Activated gamma-delta T cell treated with Interleukin-2 at 50 U/mL for 16 hours (primary cell): Measurements from ENCODE around the gene OGFR.
"Not testable (repeated sequence)": the region's sequence is repeated elsewhere in the genome, so short reads cannot be mapped to it uniquely, and the experiment has no call there.

Experiments
- DNase-seq: peaks from one replicate; pipeline ENCODE4 v3.0.0-alpha.2; 2020

Gene OGFR

DNA sequence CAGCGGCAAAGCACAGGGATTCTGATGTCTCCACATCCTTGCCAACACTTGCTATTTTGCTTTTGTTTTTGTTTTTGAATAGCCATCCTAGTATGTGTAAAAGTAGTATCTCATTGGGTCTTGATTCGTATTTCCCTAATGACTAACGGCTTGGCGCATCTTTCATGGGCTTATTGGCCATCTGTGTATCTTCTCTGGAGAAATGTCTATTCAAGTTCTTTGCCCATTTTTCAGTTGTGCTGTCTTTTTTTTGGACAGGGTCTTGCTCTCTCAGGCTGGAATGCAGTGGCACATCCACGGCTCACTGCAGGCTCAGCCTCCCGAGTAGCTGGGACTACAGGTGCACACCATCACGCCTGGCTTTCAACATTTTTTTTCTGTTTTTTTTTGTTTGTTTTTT lies 39.5 kb downstream of the OGFR start:
- DNase-seq: no peak

DNA sequence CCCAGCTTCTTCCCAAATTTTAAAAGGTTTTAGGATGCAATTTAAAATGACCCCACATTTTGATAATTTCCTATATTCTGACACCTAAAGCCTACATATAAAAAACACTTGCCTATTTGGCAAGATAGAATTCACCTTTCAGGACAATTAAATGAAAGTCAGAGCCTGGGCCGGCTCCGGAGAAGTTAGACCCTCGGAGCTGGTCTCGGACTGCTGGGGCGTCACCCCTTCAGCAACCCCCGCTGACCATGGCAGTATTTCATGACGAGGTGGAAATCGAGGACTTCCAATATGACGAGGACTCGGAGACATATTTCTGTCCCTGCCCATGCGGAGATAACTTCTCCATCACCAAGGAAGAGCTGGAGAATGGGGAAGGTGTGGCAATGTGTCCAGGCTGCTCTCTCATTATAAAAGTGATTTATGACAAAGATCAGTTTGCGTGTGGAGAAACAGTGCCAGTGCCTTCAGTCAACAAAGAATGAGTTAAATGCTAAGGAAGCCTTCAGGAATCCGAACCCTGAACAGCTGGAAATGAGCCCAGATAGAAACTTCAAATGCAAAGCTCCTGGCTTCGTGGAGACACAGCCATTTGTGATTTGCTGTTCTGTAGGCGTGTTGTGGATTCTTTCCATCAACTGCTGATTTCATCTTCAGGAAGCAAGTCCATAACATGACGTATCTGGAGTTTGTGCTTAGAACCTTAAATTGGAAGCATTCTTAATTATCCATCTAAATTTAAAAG lies 41.0 kb downstream of the OGFR start:
- DNase-seq: no peak

DNA sequence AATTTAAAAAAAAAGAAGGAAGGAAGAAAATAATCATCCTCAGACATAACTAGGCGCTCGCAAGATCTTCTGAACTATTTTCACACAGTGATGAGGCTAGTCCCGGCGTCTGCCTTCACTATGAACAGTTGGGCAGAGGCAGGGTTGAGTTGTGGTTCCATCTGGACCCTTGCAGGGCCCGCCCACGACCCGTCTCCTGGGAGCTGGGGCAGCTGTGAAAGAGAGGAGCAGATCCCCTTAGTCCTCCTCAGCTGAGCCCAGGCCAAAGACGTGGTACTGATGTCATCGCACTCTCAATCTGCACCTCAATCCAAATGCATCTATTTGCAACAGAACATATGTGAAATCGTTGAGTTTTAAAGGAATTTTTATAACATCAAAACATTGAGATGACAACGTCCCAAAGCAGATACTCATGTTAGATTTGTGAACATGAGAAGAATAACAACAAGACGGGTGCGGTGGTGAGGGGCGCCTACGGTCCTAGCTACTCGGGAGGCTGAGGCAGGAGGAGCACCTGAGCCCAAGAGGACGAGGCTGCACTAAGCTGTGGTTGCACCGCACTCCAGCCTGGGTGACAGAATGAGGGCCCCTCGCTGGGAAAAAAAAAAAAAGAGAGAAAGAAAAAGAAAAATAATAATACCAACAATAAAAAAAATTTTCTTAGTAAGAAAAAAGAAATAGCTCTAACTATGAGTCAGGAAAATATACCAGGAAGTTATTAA lies 41.7 kb downstream of the OGFR start:
- no peak for DNase-seq

DNA sequence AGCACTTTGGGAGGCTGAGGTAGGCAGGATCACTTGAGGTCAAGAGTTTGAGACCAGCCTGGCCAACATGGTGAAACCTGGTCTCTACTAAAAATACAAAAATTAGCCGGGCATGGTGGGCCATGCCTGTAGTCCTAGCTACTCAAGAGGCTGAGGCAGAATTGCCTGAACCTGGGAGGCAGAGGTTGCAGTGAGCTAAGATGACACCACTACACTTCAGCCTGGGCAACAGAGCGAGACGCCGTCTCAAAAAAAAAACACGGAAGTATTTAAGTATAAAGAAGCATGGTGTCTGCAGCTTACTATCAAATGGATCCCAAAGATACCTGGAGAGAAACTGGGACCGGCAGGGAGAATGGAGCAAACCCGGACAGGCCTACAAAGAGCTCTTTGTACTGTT lies 44.3 kb downstream of the OGFR start:
- DNase-seq: not testable (repeated sequence)

DNA sequence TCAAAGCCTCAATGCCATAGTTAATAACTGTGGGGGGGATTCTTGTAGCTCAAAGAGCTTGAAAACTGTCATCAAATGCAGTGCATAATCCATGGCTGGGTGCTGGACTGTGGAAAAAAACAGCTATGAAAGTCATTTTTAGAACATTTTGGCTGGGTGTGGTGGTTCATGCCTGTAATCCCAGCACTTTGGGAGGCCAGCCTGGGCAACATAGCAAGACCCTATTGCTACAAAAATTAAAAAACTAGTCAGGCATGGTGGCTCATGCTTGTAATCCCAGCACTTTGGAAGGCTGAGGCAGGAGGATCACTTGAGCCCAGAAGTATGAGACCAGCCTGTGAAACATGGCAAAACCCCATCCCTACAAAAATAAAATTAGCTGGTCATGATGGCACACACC lies 44.8 kb downstream of the OGFR start:
- no peak for DNase-seq

DNA sequence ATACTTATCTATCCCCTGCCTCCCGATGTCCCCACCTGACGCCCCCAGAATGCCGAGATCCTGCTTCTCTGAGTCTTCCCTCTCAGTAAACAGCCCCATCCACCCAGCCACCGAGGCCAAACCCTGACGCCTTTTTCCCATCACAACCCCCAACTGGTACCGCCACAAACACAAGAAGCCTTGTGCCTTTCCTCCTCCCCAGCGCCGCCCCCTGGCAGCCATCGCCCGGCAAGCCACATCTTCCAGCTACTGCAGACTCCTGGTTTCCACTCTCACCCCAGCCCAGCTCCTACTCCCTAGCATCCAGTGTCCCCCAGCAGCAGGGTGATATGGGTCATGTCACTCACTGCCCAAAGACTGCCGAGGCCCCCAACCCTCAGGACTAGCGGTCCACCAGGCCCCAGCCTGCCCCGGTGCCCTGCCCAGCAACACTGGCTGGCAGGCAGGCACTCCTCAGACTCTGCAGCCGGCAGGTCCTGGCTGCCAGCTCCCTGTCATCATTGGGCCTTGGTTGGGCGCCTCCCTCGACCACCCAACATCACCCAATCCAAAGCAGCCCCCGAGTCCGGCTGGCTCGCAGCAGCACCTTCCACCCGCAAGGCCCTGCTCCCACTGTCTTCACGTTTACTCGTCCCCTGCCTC lies 45.8 kb downstream of the OGFR start:
- no peak for DNase-seq

DNA sequence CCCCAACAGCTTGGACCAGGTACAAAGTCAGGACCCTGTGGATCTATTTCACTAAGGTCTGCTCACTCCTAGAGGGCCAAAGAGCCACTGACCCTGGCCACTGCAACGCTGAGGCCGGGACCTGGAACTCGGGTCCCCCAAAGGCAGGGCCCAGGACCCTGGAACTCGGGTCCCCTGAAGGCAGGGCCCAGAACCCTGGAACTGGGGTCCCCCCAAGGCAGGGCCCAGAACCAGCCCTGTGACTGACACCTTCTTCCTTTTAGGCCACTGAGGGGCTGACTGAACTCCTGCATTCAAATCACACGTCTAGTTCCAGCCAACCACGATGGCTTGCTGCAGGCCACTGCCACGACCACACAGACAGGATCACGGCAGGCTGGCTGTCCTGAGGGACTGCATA lies 47.6 kb downstream of the OGFR start:
- DNase-seq: no peak

DNA sequence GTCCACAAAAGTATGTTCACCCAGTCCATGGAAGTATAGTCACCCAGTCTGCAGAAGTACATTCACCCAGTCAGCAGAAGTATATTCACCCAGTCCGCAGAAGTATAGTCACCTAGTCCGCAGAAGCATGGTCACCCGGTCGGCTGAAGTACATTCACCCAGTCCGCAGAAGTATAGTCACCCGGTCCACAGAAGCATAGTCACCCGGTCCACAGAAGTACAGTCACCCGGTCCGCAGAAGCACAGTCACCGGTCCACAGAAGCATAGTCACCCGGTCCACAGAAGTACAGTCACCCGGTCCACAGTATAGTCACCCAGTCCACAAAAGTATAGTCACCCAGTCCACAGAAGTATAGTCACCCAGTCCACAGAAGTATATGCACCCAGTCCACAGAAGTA lies 48.2 kb downstream of the OGFR start:
- DNase-seq: no peak

DNA sequence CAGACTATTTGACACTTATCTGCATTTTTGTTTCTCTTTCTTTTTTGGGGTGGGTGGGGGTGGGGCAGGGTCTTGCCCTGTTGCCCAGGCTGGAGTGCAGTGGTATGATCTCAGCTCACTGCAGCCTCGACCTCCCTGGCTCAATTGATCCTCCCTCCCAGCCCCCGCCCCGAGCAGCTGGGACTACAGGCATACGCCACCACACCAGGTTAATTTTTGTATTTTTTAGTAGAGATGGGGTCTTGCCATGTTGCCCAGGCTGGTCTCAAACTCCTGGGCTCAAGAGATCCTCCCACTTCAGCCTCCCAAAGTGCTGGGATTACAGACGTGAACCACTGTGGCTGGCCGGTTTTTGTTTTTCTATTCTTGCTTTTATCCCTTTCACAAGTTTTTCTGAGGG lies 48.7 kb downstream of the OGFR start:
- not testable (repeated sequence) for DNase-seq

DNA sequence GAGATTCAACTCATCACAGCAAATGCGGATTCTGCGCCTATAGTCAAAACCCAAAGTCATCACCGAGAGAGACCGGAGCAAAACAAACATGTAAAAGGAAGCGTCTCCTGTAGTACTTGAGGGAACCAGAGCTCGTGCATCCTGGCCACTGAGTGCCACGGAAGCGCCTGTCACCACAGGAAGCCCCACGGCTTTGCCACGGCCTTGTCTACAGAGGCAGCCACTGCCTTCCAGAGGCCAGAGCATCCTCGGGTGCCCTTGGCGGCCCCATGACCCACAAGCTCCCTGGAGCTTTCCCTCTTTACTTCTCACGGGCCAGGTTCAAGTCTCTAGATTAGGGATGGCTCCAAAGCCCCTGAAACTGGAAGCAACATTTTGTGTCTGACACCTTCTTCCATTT lies 49.5 kb downstream of the OGFR start:
- DNase-seq: no peak

DNA sequence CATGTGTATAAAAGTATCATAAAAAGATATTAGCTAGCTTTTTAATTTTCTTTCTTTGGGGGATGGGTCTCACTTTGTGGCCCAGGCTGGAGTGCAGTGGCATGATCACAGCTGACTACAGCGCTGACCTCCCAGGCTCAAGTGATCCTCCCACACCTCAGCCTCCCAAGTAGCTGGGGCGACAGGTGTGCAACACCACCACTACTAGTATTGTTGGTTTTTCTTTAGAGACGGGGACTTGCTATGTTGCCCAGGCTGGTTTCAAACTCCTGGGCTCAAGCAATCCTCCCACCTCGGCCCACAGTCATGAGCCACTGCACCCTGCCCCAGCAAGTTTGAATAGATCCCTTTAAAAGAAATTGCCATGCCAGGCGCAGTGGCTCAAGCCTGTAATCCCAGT lies 50.5 kb downstream of the OGFR start:
- no peak for DNase-seq

DNA sequence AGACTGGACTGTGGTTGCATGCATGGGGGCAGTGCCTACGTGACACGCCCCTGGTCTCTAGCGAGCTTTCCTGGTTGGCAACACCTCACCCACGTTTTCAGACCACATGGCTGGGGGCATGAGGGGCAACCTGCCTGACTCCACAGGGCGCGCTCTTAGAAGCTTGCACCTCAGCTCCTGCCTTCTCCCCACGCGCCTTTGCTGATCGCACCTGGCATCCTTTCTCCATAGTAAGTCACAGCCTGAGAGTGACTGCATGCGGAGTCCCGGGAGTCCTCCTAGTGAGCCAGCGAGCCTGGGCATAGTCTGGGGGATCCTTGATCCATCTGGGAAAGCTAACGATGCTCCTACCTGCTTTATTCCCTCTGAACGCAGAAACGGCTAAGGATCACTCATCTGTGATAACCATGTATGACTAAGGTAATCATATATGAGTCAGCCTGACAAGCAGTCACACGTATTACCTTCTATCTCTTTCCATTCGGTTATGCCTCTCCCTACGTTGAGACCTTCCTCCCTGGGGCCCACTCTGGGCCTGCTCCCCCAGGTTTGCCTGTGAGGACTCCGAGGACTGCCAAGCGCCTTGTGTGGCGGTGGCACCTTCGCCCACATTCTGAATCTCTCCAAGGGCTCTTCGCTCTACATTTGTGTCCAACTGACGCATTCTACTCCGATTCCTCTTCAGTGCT lies 52.4 kb downstream of the OGFR start:
- no peak for DNase-seq

DNA sequence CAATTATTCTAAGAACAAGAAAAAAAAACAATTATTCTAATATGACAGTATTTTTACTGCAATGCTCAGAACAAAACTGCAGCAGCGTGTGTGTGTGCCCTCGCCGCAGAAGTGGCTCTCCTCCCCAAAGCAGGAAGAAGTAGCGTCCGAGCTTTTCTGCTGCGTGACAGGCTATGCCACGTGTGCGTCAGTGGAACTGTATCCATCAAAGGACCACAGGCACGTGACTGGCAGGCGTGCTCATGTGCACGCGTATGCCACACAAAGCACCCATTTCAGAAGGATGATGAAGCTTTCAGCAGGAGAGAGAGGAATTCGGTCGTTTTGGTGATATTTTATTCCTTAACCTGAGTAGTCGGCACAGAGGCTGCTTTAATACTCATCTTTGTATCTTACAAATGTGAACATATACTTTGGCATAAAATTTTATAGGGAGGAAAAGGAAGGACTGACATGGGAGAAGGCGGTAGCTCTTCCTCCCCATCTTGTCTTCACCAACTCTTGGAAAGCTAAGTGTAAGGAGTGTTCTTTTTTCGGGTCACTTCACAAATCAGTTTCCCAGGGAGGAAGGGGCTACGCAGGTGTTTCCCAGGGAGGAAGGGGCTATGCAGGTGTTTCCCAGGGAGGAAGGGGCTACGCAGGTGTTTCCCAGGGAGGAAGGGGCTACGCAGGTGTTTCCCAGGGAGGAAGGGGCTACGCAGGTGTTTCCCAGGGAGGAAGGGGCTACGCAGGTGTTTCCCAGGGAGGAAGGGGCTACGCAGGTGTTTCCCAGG lies 53.6 kb downstream of the OGFR start:
- DNase-seq: no peak

DNA sequence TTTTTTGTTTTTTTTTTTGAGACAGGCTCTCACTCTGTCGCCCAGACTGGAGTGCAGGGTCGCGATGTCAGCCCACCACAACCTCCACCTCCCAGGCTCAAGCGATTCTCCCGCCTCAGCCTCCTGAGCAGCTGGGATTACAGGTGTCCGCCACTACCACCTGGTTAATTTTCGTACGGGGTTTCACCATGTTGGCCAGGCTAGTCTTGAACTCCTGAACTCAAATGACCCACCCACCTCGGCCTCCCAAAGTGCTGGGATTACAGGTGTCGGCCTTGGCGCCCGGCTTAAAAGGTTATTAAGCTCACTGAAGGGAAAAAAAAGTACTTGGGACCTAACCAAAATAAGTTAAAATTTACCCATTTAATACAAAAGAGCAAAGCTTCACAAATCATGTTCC lies 55.1 kb downstream of the OGFR start:
- no peak for DNase-seq

DNA sequence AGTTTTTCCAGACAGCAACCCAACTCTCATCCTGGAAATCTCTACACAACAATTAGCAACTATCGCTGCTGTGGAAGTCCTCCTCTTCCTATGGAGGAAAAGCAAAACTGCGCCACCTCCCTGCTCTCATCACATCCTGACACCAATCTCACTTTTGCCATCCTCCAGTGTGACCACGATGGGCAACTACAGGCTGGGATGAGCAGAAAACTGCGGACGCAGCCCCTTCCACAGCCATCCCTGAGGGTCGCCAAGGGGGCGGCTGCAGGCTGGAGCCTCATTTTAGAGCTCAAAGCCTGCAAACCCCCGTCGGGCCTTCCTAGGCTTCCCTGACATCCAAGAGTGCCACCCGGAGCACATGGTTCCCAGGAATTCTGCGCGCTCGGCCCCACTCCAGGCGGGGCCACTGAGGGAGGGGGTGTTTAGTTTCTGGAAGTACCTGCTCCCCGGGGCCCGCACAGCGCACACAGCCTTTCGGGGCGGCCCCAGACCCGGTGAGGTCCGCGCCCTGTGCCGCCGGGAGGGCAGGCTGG lies 55.8 kb downstream of the OGFR start:
- DNase-seq: no peak

DNA sequence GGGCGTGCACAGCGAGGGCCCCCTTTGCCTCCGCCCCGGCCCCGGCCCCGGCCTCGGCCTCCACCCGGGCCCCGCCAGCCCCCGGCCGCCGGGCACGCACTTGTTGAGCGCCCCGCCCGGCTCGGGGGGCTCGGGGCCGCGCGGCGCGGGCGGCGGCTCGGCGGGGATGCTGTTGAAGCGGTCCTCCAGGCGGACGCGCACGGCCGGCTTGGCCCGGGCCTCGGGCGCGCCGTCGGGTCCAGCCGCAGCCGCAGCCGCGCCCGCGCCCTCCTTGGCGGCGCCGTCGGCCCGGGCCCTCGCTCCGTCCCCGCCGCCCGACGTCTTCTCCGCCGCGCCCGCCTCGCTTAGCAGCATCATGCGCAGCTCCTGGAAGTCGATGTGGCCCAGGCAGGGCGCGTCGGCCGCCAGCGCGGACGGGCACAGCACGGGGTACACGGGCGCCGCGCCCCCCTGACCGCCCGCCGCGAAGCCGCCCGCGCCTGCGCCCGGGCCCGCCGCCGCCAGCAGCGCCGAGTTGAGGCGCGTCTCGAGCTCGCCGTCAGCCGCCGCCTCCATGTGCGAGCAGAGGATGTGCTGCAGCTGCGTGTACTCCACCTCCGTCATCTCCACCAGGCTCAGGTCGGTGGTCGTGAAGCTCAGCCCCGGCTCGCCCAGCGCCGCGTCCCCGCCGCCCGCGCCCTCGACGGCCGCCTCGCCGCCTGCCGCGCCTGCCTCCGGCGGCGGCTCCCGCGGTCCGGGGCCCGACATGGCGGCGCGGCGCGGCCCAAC lies 56.5 kb downstream of the OGFR start:
- peak; percentile 32 for DNase-seq

DNA sequence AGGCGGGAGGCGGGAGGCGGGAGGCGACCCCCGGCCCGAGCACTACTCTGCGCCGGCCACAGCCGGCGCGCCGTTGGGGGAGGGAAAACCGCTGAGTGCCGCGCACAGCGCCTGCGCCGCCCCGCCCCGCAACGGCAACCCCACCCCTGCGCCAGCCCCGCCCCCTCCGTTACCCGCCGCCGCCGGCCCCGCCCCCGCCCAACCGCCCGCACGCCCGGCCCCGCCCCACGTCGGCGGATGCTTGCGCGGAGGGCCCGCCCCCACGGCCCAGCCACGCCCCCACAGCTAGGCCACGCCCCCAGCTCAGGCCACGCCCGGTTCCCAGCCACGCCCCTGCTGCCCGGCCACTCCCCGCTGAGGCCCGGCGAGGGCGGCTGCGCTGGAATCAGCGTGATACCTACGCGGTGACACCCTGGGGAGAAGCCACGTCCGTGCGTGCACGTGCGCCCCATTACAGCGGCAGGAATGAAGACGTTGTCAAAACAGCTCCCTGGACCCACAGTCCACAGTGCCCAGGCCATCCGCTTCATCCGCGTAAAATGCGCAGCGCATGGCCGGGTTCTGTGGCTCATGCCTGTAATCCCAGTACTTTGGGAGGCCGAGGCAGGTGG lies 57.2 kb downstream of the OGFR start, which contains the start of gene TCFL5:
Gene TCFL5 (minus strand): TSS at position 97 of the 611 bp plus-strand sequence. CDS start 152 bp downstream, outside the sequence.
- peak; percentile 93 for DNase-seq
